HG03280 (cell line): ENCODE results near the gene PTPRM.
"Not testable (repeated sequence)": the region's sequence is repeated elsewhere in the genome, so short reads cannot be mapped to it uniquely, and the experiment has no call there.

ENCODE experiments used
- ATAC-seq: cut with Tn5 transposase; IDR thresholded peaks from one replicate; pipeline ENCODE4 v1.9.1; 2021; ENCODE audit warnings: mild to moderate bottlenecking, moderate library complexity; ENCODE audit not compliant: unreplicated experiment

PTPRM gene

DNA sequence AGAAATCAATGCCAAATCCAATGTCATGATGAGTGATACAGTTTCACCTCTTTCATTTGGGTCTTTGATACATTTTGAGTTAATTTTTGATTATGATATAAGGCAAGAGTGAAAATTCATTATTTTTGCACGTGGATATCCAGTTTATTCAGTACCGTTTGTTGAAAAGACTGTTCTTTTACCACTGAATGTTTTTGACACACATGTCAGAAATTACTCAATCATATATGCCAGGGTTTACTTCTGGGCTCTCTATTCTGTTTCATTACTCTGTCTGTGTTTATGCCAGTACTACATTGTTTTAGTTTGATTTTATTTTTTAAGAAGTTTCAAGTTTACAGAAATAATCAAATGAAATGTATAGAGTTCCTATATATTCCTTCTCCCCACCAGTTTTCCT, 154.4 kb downstream of the PTPRM start:
- no peak for ATAC-seq

- ATAC-seq: no peak
These were observed 155.8 kb downstream of the PTPRM start for GRCh38 chr18:7722955-7723354.

DNA sequence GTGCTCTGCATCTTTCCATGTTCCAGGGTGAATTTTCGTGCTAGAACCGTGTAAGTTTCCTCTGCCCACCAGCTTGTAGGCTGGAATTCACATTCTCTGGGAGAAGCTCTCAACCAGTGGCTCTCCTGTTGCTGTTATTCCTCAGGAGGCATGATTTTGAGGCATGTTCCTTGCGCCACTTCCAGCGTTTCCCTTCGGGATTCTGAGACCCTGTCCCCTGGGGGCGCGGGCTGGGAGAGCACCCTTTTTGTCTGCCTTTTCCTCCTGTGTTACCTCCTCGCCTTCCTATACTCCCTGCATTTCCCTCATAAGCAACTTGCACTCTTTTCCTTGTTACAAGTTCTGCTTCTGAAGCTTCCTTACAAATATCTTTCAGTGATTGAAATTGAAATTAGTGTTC, 156.4 kb downstream of the PTPRM start:
- no peak for ATAC-seq

DNA sequence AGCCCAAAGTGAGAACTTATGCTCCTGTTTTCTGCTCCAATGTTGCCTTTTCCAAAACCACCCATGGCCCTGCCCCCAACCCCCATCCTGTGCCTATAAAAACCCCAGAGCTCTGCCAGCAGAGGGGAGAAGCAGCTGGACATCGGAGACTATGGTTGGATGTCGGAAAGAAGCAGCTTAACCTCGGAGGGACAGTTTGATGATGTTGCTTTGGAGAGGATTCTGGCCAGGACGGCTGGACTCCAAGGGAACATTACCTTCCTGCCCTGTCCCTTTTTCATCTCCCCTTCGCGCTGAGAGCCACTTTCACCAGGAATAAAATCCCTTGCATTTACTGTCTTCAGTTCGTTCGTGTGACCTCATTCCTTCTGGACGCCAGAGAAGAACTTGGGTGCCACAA, 158.4 kb downstream of the PTPRM start:
- ATAC-seq: no peak

DNA sequence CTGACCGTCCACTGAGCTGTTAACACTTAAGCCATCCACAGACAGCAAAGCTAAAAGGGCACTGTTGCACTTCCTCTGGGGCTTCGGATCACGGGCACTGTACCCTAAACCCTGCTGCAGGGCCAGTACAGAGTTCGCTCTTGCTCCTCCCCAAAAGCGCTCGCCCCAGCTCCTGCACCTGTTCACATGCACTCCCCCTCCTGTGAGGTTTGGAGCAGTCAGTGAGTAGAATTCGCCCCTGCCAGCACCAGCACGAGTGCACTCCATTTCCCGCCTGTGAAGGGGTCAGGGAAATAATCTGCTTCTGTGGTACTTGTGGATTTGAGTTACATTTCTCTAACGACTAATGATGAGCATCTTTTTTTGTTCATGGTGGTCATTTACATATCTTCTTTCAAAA, 158.8 kb downstream of the PTPRM start:
- ATAC-seq: no peak

DNA sequence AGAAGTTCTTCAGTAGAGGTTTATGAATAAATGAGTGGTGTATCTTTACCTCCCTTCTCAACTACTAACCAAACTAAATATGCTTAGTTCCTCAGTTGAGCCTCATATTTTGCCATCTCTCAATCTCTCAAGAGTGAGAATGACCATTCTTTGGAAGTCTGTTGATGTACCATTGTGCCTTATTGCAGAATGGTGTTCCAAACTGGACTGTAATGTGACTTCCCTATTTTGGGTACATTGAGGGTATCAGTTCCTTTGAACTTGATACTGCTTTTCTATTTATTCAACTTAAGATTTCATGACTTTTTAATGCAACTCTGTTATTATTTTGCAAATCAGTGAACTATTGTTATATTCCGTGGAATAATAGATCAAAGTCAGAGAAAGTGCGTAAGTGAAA, 159.4 kb downstream of the PTPRM start:
- ATAC-seq: no peak

- no peak for ATAC-seq
These were observed 160.4 kb downstream of the PTPRM start for GRCh38 chr18:7727361-7728076.

DNA sequence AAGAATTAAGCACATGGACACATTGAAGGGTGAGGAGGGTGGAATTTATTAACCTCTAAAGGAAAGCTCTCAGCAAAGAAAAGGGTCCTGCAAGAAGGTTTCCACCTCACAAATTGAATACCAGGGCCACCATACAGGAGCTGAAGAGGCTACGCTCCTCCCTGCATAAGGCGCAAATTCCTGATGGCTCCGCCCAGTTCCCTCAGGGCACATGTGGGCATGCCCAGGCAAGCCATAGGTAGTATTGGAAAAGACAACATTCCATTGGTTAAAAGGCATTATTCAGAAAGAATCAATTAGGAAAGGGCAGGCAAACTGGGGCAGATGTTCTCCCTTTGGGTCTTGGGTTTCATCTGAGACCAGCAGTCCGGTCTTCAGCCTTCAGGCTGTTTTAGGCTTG, 161.2 kb downstream of the PTPRM start:
- no peak for ATAC-seq

- no peak for ATAC-seq
These were observed 162.8 kb downstream of the PTPRM start for GRCh38 chr18:7729868-7730267.

DNA sequence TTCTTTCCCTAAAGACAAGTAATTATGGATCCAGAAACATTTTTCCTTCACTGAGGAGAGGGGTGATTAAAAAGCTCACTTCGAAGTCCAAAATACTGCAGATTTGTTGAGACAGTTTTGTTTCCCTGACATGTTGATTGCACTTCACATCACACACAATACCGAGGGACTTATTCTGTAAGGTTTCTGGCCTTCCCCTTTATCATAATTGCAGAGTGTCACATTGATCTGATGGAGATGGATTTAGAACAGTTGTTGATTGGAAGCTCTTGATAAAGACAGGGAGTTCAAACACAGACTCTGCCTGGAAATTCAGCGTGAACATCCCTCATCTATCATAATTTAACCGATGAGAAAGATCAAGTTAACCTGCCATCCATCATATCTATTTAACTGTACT, 163.6 kb downstream of the PTPRM start:
- no peak for ATAC-seq

DNA sequence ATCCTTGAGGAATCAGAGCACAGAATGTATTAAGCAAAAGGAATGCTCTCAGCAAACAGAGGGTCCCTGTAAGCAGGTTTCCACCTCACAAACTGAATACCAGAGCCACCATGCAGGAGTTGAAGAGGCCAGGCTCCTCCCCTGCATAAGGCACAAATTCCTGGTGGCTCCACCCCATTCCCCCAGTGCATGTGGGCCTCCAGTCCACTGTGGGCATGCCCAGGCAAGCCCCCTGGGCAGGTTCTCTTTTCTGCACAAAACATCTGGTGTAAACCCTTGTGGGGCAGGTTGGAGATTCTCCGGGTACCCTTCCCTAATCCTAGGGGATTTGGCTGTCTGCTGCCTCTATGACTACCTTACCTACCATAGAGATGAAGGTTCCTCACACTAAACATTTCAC, 166.5 kb downstream of the PTPRM start:
- no peak for ATAC-seq

GRCh38 chr18:7735196-7735595, 168.1 kb downstream of the PTPRM start:
- ATAC-seq: no peak

- ATAC-seq: no peak
These were observed 168.6 kb downstream of the PTPRM start for GRCh38 chr18:7735626-7736175.

DNA sequence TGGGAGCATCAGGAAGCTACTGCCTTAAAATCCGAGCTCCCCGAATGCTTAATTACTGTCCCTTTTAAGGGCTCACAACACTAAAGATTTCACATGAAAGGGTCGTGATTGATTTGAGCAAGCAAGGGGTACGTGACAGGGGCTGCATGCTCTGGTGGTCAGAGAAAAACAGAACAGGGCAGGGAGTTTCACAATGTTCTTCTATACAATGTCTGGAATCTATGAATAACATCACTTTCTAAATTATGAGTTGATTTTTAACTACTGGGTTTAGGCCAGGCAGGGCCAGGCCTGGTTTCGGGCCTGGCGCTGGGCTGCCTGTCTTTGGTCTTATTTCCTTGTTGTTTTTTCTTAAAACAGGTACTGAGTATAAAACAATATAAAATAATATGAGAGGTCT, 169.4 kb downstream of the PTPRM start:
- ATAC-seq: not testable (repeated sequence)

GRCh38 chr18:7737550-7737949, 170.4 kb downstream of the PTPRM start:
- no peak for ATAC-seq

- ATAC-seq: no peak
These were observed 173.7 kb downstream of the PTPRM start for GRCh38 chr18:7740821-7741220.

DNA sequence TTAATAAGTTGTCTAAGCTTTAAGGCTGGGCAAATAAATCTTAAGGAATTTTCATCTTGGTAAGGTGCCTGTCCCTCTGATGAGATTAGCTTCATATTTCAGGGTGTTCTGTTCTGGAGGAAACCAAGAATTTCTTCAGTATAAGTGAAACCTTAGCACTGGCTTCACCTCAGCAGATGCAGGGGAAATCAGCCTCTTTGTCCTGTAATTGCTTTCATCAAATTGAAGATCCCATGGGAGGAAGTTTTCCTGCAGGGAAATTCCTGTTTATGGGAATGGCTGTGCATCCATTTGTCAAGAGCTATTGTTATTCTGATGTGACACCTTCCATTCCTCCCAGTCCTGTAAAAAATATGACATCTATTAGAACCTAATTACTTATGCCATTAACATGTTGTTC, 174.5 kb downstream of the PTPRM start:
- no peak for ATAC-seq

GRCh38 chr18:7742224-7742623, 175.1 kb downstream of the PTPRM start:
- no peak for ATAC-seq

- ATAC-seq: no peak
These were observed 176.1 kb downstream of the PTPRM start for GRCh38 chr18:7743256-7743655.

DNA sequence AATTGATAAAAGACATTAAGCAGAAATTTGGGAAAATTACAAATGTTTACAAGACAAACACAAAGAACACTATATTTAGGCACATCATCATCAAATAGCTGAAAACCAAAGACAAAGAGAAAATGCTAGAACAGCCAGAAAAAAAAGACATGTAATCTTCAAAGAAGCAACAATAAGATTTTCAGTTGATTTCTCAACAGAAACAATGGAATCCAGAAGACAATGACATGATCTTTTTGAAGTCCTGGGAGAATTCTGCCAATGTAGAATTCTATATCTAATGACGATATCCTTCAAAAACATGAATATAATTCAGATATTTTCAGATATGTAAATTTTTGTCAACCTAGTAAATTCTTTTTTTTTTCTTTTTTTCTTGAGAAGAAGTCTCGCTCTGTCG, 179.0 kb downstream of the PTPRM start:
- ATAC-seq: no peak

DNA sequence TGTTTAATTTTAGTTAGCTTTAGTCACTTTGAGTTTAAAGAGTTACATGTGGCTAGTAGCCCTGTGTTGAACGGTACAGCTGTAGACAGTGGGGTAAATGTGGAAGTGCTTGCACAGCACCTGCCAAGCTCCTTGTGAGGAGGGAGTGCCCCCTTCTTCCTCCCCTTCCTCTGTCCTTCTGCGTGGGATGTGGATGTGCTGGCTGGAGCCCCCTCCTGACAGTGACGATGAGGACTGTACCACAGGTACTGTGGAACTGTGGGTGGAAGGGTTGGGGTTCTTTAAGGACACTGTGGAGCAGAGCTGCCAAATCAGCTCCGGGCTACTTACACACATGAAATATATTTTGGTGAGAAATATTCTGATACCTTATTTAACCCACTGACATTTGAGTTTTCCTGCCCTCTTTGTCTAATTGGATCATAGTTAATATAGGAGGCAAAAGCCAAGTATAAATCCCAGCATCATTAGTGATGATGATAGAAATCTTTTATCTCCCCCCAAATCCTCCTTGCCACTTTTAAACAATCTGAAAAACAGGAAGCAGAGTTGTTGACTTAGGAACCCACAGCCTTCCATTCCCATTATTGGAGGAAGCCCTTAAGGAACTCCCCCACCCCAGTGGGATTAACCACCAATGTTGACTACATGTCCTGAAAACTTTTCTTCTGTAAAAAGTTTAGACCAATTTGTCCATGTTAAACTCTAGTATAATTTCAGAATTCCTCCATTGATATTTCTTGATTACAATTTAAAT, 181.3 kb downstream of the PTPRM start:
- no peak for ATAC-seq

DNA sequence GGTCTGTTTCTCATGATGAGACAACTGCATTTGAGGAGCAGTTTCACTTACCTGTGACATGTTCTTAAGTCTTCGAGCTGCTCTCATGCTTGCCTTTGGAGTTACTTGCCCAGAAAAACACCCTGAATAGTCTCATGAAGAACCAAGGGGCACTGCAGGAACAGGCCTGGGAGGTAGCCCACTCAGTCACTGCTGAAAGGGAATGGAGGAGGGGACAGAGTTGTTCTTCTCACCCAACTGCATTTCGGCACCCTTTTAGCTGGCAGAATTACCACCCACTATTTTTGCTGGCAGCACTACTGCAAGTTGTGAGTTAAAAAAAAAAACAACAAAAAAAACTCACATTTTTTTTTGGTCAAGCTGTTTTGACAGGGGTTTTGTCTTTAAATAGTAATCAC, 181.9 kb downstream of the PTPRM start:
- ATAC-seq: no peak
